ENCODE data around the gene MUC20. TPM values are rescaled to one million over a fixed set of nuclear protein-coding genes. Genes with fewer than 3 reads are reported as not detected.
"Not testable (repeated sequence)": the region's sequence is repeated elsewhere in the genome, so short reads cannot be mapped to it uniquely, and the experiment has no call there.

Gene MUC20
- total RNA-seq, 1 experiment from 2014 or later = not detected

DNA sequence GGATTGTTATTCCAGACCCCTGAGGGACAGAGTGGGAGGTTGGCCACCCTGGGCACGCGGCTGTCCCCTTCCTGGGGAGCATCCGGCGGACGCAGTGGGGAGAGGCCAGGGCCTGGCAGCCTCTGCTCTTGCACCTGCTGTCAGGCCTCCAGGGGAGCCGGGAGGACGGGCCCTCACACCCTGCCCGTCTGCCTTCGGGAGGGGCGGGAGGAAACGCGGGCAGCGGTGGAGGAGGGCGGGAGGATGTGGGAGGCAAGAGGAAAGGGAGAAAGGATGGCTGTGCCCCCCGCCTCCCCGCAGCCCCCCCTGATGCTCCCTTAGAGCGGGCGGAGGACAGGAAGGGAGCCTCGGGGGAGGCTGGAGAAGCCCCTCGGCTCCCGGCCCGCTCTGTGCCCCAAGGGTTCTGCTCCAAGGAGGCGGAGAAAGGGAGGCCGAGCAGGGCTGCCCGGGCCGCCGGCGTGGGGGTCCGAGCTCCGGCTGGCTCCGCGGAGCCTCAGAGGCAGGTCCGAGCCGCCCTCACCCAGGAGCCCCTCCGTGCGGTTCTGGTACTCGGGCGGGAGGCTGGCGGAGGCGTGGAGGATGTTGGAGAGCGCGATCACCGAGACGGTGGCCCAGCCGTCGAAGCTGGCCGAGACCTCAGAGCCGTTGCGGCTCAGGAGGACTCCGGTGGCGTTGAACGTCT, 40.9 kb downstream of the MUC20 start:
- Histone ChIP-seq H3K9me3 (replicated peaks) (no peaks in the 10 kb centered on the region), H3K4me3 (no peak overlapping the region), H3K4me1 (0 out of 2 replicates have a peak, but pooled peaks cover 3% of the 10 kb centered on the region), H3K27me3 (no peaks in the 10 kb centered on the region), H3K36me3 (no peaks in the 10 kb centered on the region), H3K27ac (no peak overlapping the region)
- no peak for DNase-seq

DNA sequence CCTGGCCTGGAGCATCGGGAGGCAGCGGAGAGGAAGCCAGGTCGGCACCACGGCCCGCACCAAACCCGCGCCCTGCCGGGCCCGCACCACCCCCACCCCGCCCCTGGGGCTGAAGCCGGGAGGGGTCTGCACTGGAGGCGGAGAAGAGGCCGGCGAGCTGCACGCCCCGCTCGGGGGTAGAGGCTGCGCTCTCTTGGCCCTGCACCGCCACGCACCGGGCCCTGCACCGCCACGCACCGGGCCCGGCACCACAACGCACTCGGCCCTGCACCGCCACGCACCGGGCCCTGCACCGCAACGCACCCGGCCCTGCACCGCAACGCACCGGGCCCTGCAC, 41.4 kb downstream of the MUC20 start:
- DNase-seq = no peak
- Histone ChIP-seq H3K27me3 (no peaks in the 10 kb centered on the region), H3K4me1 (0 out of 2 replicates have a peak, but pooled peaks cover 3% of the 10 kb centered on the region), H3K27ac (no peak overlapping the region), H3K9me3 (replicated peaks) (no peaks in the 10 kb centered on the region), H3K4me3 (no peak overlapping the region), H3K36me3 (no peaks in the 10 kb centered on the region)

DNA sequence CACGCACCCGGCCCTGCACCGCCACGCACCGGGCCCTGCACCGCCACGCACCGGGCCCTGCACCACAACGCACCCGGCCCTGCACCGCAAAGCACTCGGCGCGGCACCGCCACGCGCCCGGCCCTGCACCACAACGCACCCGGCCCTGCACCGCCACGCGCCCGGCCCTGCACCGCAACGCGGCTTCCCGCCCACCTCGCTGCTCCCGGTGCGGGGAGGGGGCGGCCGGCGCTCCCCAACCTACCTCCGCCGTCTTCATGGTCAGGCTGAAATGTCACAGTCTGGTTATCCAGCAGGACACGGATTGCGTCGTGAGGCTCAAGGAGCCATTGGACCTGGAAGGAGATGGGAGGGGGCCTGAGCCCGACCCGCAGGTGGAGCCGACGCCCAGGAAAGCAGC, 41.8 kb downstream of the MUC20 start:
- no peak for DNase-seq
- Histone ChIP-seq H3K36me3 (no peaks in the 10 kb centered on the region), H3K27ac (no peak overlapping the region), H3K9me3 (replicated peaks) (no peaks in the 10 kb centered on the region), H3K27me3 (no peaks in the 10 kb centered on the region), H3K4me3 (no peak overlapping the region), H3K4me1 (0 out of 2 replicates have a peak, but pooled peaks cover 3% of the 10 kb centered on the region)

DNA sequence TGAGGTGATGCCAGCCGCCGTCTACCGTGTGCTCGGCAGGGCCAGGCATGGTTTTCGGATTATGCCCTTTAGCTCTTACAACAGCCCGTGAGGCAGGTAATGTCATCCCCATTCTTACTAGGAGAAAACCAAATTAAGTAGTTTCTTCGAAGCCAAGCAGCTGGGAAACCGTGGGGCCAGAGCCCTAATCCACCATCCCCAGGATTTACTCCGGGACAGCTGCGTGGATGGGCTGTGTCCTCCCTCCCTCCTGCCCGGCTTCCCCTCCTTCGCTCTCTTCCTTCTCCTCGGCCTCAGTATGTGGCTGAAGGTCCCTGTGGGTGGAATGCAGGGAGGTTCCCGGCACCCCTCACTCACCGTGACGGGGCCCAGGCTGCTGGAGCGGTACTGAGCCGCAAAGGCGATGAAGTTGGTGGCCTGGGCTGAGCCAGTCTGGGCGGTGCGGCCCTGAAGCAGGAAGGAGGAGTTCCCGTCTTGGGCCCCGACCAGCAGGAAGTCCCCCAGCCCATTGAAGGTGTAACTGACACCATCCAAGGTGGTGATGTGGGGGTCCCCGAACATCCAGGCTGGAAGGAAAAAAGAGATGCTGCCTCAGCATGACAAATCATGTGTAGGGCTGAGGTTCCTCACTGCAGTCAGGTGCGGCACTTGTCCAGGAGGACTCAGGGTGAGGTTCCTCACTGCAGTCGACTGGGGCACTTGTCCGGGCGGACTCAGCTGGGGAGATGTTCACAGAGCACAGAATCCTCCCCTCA, 42.5 kb downstream of the MUC20 start:
- no peaks in the 10 kb centered on the region for H3K27me3 ChIP-seq
- no peaks in the 10 kb centered on the region for H3K36me3 ChIP-seq
- H3K9me3 ChIP-seq (replicated peaks) = no peaks in the 10 kb centered on the region
- no peak overlapping the region for H3K4me3 ChIP-seq
- no peak overlapping the region for H3K27ac ChIP-seq
- 0 out of 2 replicates have a peak, but pooled peaks cover 3% of the 10 kb centered on the region for H3K4me1 ChIP-seq
- DNase-seq = peak; percentile 27 to 51

DNA sequence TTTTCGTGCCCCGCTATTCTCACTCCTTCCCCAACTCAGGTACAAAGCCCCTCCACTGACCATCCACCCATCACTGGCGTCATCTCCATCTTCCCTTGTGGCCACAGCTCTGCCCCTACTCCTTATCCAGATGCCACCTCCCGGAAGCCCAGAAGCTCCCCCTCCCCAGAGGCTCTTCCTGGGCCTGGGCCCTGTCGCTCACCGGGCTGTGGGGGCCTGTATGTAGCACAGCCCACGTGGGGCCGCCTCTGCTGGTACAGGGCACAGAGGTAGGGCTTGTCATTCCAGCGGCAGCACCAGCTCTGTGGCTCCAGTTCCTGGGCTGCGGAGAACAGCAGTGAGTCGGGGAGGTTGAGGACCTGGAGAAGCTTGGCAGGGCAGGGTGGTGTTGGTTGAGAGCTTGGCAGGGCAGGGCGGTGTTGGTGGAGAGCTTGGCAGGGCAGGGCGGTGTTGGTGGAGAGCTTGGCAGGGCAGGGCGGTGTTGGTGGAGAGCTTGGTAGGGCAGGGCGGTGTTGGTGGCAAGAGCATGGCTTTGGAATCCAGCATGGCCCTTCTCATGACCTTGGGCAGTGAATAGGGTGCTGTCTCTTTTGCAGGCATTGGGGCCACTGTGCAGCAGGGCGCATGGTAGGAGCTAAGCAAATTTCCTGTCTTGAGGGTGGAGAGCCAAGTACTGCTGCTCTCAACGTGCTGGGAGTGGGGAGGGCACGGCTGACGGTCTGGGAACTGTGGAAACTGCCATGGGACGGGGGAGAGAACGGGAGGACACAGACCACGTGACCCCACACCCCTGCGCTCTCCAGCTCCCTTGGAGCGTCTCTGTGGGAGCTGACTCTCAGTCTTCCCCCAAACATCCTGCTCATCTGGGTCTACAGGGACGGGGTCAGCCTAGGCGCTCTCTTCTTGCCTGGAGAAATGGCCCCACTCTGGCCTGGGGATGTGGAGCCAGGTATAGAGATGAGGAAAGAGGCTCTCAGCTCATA, 43.4 kb downstream of the MUC20 start:
- no peak overlapping the region for H3K4me3 ChIP-seq
- H3K27me3 ChIP-seq = no peaks in the 10 kb centered on the region
- no peaks in the 10 kb centered on the region for H3K36me3 ChIP-seq
- H3K27ac ChIP-seq = no peak overlapping the region
- no peaks in the 10 kb centered on the region for H3K9me3 ChIP-seq (replicated peaks)
- 0 out of 2 replicates have a peak, but pooled peaks cover 3% of the 10 kb centered on the region for H3K4me1 ChIP-seq
- no peak for DNase-seq

DNA sequence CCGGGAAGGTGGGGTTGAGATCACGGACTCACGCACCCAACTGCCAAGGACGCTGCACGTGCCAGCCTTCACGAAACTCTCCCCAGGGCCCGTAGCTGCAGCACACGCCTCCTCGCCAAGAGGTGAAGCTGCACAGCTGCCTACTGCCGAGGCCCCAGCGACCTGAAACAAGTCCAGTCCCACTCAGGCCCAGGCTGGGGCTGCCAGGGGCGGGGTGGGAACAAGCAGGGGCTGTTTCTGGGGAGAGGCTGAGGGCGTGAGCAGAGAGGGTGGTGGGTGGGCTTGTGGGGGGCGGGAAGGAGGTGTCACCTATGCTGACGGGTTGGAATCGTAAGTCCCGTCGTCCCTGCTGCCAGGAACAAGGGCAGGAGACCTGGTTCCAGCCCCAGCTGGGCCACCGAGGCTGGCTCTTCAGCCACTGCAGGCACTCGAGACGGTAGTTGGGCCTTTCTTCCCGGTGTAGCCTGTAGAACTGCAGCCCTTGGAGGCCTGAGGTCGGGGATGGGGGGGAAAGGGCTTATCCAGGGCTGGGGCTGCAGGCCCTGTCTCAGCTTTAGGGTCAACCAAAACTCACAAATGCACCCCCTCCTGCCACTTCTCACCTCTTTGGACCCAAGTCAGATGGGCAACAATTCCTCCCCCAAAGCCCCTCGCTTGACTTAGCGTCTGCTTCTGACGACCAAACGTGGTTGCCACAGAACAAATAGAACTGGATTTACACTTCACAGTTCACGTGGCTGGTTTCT, 44.4 kb downstream of the MUC20 start:
- Histone ChIP-seq H3K4me1 (0 out of 2 replicates have a peak, but pooled peaks cover 3% of the 10 kb centered on the region), H3K27ac (no peak overlapping the region), H3K9me3 (replicated peaks) (no peaks in the 10 kb centered on the region), H3K27me3 (no peaks in the 10 kb centered on the region), H3K4me3 (no peak overlapping the region), H3K36me3 (no peaks in the 10 kb centered on the region)
- DNase-seq = no peak

DNA sequence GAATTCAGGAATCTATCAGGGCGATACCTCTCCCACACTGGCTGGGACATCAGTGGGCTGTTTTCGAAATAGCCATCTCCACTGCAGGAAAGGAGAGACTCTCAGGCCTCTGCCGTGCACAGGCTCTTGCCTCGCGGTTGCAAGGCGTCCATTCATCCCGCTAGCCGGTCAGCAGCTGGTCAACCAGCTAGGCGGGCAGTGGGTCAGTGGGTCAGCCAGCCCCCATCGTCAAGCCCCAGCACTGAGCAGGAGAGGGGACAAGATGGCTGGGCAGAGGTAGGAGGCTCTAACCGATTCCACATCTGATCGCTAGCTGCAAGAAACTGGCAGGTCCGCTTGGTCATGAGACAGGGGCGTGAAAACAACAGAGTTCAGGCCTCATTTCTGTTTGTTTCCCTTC, 45.9 kb downstream of the MUC20 start:
- 0 out of 2 replicates have a peak, but pooled peaks cover 3% of the 10 kb centered on the region for H3K4me1 ChIP-seq

DNA sequence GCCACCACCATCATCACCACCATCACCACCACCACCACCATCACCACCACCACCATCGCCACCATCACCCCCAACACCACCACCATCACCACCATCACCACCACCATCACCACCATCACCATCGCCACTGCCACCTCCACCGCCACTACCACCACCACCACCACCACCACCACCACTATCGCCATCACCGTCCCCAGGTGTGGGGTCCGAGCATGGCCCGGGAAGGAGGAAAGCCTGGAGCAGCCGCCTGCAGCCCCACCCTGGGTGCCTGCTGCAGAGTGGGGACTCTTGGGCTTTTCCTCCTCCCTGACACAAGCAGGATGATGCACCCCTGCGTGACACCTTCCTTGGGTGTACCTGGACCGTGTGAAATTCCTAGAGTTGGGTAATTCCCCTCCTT, 47.0 kb downstream of the MUC20 start:
- Histone ChIP-seq H3K9me3 (replicated peaks) (no peaks in the 10 kb centered on the region), H3K4me1 (0 out of 2 replicates have a peak, but pooled peaks cover 3% of the 10 kb centered on the region), H3K4me3 (no peak overlapping the region), H3K27ac (no peak overlapping the region), H3K27me3 (no peaks in the 10 kb centered on the region), H3K36me3 (no peaks in the 10 kb centered on the region)
- DNase-seq = no peak

More for the DNA sequence above, 45.9 kb downstream of the MUC20 start:
- H3K27ac ChIP-seq = no peak overlapping the region
- H3K36me3 ChIP-seq = no peaks in the 10 kb centered on the region
- no peaks in the 10 kb centered on the region for H3K27me3 ChIP-seq
- DNase-seq = no peak
- no peaks in the 10 kb centered on the region for H3K9me3 ChIP-seq (replicated peaks)
- H3K4me3 ChIP-seq = no peak overlapping the region

DNA sequence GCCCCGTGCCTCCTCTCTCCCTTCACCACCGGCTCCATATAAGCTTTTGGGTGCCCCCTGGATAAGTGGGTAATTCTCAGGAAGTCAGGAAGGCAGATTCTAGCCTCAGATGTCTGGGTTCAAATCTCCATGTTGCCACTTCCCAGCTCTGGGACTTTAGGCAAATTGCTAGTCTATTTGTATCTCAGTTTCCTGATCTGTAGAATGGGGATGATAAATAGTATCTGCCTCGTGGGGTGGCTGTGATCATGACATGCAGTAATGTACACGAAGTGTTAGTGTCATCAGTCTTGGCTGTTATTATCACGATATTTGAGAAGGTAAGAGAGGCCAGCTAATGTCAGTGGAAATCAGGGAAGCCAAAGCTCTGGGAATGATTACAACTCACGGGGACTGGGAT, 47.6 kb downstream of the MUC20 start:
- Histone ChIP-seq H3K27me3 (no peaks in the 10 kb centered on the region), H3K9me3 (replicated peaks) (no peaks in the 10 kb centered on the region), H3K4me3 (no peak overlapping the region), H3K4me1 (no peaks in the 10 kb centered on the region), H3K27ac (no peak overlapping the region), H3K36me3 (no peaks in the 10 kb centered on the region)
- DNase-seq = no peak

DNA sequence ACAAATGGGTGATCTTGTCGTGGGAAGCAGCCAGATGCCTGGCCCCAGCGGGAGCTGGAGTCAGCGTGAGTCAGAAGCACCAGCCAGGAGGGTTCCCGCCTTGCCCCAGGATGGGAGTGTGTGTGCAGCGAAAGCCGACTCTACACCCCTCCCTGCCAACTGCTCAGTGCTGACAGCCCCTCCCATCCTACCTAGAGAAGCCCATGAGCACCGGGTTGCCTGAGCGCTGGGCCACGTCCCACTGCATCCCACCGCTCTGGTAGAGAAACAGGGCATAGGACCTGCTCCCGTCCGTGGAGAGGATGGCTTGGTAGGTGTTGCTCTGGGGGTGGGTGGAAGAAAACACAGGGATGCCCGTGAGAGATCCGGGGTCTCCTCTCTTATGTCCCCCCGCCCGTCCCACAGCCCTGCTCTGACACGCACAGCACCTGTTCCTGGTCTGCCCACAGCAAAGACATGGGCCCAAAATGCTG, 48.1 kb downstream of the MUC20 start:
- no peak for DNase-seq

DNA sequence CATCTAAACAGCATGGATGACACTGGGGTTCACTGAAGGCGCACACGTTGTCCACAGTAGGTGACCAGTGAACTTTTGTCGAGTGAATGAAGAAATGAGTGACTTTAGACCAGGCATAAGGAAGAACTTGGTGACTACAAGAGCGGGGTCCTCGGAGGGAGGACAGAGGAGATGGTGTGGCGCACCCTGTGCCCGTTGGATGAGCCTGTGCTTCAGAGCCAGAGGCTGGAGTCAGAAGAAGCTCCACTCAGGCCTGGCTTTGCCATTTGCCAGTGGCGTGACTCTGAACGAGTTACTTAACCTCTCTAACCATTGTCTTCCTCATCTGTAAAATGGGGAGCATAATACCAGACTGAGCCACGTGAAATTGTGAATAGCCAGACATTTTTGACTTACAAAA, 48.8 kb downstream of the MUC20 start:
- no peak for DNase-seq
- H3K36me3 ChIP-seq = no peaks in the 10 kb centered on the region
- no peak overlapping the region for H3K4me3 ChIP-seq
- H3K9me3 ChIP-seq (replicated peaks) = no peaks in the 10 kb centered on the region
- H3K27me3 ChIP-seq = no peaks in the 10 kb centered on the region
- no peaks in the 10 kb centered on the region for H3K4me1 ChIP-seq
- H3K27ac ChIP-seq = no peak overlapping the region

More for the DNA sequence above, 48.1 kb downstream of the MUC20 start:
- Histone ChIP-seq H3K36me3 (no peaks in the 10 kb centered on the region), H3K27me3 (no peaks in the 10 kb centered on the region), H3K27ac (no peak overlapping the region), H3K4me1 (no peaks in the 10 kb centered on the region), H3K9me3 (replicated peaks) (no peaks in the 10 kb centered on the region), H3K4me3 (no peak overlapping the region)

DNA sequence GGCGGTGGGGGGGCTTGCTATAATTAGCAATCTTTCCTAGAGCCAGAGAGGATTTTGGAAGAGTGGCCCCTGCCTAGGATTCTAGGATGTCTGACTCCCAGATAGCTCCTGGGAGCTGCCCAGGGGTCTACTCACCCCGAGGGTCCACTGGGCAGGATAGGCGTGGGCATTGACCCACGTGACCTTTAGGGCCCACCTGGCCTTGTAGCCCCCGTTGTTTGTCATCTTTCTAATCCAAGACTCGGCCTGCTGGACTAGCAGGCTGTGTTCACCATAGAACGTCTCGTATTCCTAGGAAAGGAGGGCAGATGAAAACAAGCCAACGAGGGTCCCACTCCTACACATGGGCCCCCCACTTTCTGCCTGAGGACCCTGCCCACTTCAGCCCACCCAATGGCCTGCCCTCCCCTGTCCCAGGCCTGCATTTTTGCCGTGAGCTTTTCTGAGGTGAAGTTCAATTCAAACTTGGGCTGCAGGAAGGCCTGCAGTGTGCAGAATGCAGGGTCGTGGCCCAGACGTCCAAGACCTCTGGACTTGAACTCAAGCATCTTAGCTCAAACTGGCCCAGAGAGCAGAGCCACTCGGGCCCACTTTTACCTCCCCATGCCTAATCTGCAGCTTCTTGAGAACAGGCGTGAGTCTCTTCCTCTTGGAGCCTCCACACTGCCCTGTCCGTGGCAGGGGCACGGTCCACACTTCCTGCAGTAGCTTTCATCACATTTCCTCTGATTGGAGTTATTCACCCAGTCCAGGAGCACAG, 49.5 kb downstream of the MUC20 start:
- H3K27me3 ChIP-seq = no peaks in the 10 kb centered on the region
- H3K4me3 ChIP-seq = no peak overlapping the region
- no peaks in the 10 kb centered on the region for H3K4me1 ChIP-seq
- H3K36me3 ChIP-seq = no peaks in the 10 kb centered on the region
- DNase-seq = no peak
- H3K27ac ChIP-seq = no peak overlapping the region
- H3K9me3 ChIP-seq (replicated peaks) = no peaks in the 10 kb centered on the region

DNA sequence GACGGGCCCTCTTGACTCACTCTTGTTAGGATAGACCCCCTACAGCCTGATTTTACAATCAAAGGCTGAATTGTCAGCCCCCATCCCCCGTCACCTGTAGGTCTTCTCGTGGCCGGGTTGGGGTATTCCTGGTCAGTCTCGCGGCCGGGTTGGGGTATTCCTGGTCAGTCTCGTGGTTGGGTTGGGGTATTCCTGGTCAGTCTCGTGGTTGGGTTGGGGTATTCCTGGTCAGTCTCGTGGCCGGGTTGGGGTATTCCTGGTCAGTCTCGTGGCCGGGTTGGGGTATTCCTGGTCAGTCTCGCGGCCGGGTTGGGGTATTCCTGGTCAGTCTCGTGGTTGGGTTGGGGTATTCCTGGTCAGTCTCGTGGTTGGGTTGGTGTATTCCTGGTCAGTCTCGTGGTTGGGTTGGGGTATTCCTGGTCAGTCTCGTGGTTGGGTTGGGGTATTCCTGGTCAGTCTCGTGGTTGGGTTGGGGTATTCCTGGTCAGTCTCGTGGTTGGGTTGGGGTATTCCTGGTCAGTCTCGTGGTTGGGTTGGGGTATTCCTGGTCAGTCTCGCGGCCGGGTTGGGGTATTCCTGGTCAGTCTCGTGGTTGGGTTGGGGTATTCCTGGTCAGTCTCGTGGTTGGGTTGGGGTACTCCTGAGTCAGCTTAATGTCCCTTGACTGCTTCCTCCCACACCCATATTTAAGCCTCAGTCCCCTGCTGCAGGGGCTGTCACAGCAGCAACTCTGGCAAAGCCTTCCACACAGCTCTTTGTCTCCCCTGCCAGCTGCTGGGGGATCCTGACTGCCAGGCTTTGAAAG, 50.3 kb downstream of the MUC20 start:
- H3K9me3 ChIP-seq (replicated peaks); H3K4me1 ChIP-seq; H3K27me3 ChIP-seq; H3K27ac ChIP-seq; H3K4me3 ChIP-seq; DNase-seq; H3K36me3 ChIP-seq: not testable (repeated sequence)

Measured in SJCRH30 (cell line).